Measurements from ENCODE around the gene SLC41A3.

The SLC41A3 gene

DNA sequence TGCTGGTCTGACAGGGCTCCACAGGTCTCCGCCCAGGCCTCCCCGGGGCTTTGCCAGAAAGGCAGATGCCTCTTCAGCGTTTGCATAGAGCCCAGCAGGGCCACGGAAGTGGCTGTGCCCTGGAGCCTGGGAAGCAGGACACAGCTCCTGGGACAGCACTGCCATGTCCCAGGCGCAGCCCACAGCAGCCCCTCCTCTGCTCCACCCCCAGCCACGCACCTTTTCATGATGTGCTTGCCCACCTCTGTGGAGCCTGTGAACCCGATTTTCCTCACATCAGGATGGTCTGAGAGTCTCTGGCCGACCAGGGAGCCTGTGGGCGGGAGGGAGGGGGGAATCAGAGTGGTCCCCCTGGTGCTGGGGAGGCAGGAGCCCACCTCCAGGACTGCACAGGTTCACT is 33.9 kb upstream of the SLC41A3 start:
- TF ChIP-seq, protein P1, sequence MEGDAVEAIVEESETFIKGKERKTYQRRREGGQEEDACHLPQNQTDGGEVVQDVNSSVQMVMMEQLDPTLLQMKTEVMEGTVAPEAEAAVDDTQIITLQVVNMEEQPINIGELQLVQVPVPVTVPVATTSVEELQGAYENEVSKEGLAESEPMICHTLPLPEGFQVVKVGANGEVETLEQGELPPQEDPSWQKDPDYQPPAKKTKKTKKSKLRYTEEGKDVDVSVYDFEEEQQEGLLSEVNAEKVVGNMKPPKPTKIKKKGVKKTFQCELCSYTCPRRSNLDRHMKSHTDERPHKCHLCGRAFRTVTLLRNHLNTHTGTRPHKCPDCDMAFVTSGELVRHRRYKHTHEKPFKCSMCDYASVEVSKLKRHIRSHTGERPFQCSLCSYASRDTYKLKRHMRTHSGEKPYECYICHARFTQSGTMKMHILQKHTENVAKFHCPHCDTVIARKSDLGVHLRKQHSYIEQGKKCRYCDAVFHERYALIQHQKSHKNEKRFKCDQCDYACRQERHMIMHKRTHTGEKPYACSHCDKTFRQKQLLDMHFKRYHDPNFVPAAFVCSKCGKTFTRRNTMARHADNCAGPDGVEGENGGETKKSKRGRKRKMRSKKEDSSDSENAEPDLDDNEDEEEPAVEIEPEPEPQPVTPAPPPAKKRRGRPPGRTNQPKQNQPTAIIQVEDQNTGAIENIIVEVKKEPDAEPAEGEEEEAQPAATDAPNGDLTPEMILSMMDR (conservative IDR thresholded peaks at IDR 0.05; ENCODE audit: low read length), result no peak
- TF ChIP-seq EZH2phosphoT487 (IDR thresholded peaks at IDR 0.05; ENCODE audit: borderline replicate concordance), result no peak
- Histone ChIP-seq H3F3A (ENCODE audit: low read depth) (no peaks in the 10 kb centered on the region), H3K9me2 (replicated peaks; ENCODE audit: low read depth, low read length) (no peaks in the 10 kb centered on the region), H4K20me1 (ENCODE audit: insufficient read depth, low read length, poor library complexity, severe bottlenecking) (no peaks in the 10 kb centered on the region), H3K36me3 (ENCODE audit: insufficient read depth, low read length) (no peaks in the 10 kb centered on the region), H3K4me1 (ENCODE audit: insufficient read depth, low read length, poor library complexity, severe bottlenecking) (no peaks in the 10 kb centered on the region), H3K9me3 (ENCODE audit: insufficient read depth, low read depth, low read length) (no peaks in the 10 kb centered on the region), H3K27me3 (ENCODE audit: insufficient read depth, low read length, poor library complexity, severe bottlenecking) (no peaks in the 10 kb centered on the region), H3K79me2 (ENCODE audit: insufficient read depth, low read length) (no peaks in the 10 kb centered on the region), H3K4me3 (ENCODE audit: low read length, poor library complexity, severe bottlenecking) (no peak overlapping the region), H3K9ac (ENCODE audit: low read depth, low read length, poor library complexity, severe bottlenecking) (no peak overlapping the region), H2AFZ (ENCODE audit: low read length) (no peak overlapping the region), H3K4me2 (ENCODE audit: low read depth, low read length, poor library complexity, severe bottlenecking) (no peak overlapping the region)

DNA sequence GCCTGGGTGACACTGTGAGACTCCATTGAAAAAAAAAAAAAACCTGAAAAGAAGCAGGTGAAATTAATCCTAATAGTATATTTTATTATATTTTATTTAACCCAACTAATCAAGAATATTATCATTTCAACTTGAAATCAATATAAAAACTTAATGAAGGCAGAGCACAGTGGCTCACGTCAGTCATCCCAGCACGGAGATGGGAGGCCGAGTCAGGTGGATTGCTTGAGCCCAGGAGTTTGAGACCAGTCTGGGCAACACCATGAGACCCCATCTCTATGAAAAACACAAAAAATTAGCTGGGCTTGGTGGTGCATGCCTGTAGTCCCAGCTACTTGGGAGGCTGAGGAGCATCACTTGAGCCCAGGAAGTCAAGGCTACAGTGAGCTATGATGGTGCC is 33.3 kb upstream of the SLC41A3 start:
- no peak for TF ChIP-seq EZH2phosphoT487 (IDR thresholded peaks at IDR 0.05; ENCODE audit: borderline replicate concordance)
- TF ChIP-seq, protein P1 (conservative IDR thresholded peaks at IDR 0.05; ENCODE audit: low read length), result no peak
- no peaks in the 10 kb centered on the region for H3K9me2 ChIP-seq (replicated peaks; ENCODE audit: low read depth, low read length)
- H3K79me2 ChIP-seq (ENCODE audit: insufficient read depth, low read length), result no peaks in the 10 kb centered on the region
- H4K20me1 ChIP-seq (ENCODE audit: insufficient read depth, low read length, poor library complexity, severe bottlenecking), result no peaks in the 10 kb centered on the region
- no peak overlapping the region for H2AFZ ChIP-seq (ENCODE audit: low read length)
- H3F3A ChIP-seq (ENCODE audit: low read depth), result no peaks in the 10 kb centered on the region
- no peak overlapping the region for H3K9ac ChIP-seq (ENCODE audit: low read depth, low read length, poor library complexity, severe bottlenecking)
- H3K9me3 ChIP-seq (ENCODE audit: insufficient read depth, low read depth, low read length), result no peaks in the 10 kb centered on the region
- H3K27me3 ChIP-seq (ENCODE audit: insufficient read depth, low read length, poor library complexity, severe bottlenecking), result no peaks in the 10 kb centered on the region
- H3K4me1 ChIP-seq (ENCODE audit: insufficient read depth, low read length, poor library complexity, severe bottlenecking), result no peaks in the 10 kb centered on the region
- H3K4me2 ChIP-seq (ENCODE audit: low read depth, low read length, poor library complexity, severe bottlenecking), result no peak overlapping the region
- no peaks in the 10 kb centered on the region for H3K36me3 ChIP-seq (ENCODE audit: insufficient read depth, low read length)
- no peak overlapping the region for H3K4me3 ChIP-seq (ENCODE audit: low read length, poor library complexity, severe bottlenecking)

DNA sequence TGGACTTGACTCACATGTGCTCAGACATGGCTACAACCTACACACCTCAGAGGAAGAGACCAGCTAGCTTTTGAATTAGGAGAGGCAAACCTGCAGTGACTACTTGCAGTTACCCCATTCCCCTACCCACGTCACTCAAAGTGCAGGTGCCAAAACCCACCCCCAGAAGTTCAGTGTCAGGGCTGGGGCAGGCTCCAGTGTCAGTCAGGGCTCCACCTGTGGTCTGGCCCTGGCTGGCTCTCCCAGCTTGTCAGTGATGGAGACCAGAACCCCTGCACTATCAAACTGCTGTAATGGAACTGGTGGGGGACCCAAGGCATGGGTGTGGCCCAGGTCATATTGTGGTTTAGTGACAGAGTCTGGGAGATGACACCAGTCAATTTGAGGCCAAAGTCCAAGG is 32.6 kb upstream of the SLC41A3 start:
- H3K36me3 ChIP-seq (ENCODE audit: insufficient read depth, low read length), result no peaks in the 10 kb centered on the region
- no peaks in the 10 kb centered on the region for H3K4me1 ChIP-seq (ENCODE audit: insufficient read depth, low read length, poor library complexity, severe bottlenecking)
- no peak overlapping the region for H2AFZ ChIP-seq (ENCODE audit: low read length)
- no peak overlapping the region for H3K9ac ChIP-seq (ENCODE audit: low read depth, low read length, poor library complexity, severe bottlenecking)
- H3F3A ChIP-seq (ENCODE audit: low read depth), result no peaks in the 10 kb centered on the region
- H3K9me3 ChIP-seq (ENCODE audit: insufficient read depth, low read depth, low read length), result no peaks in the 10 kb centered on the region
- no peak for TF ChIP-seq EZH2phosphoT487 (IDR thresholded peaks at IDR 0.05; ENCODE audit: borderline replicate concordance)
- TF ChIP-seq, protein P1 (conservative IDR thresholded peaks at IDR 0.05; ENCODE audit: low read length), result no peak
- no peaks in the 10 kb centered on the region for H3K27me3 ChIP-seq (ENCODE audit: insufficient read depth, low read length, poor library complexity, severe bottlenecking)
- no peak overlapping the region for H3K4me2 ChIP-seq (ENCODE audit: low read depth, low read length, poor library complexity, severe bottlenecking)
- H3K4me3 ChIP-seq (ENCODE audit: low read length, poor library complexity, severe bottlenecking), result no peak overlapping the region
- no peaks in the 10 kb centered on the region for H3K79me2 ChIP-seq (ENCODE audit: insufficient read depth, low read length)
- H3K9me2 ChIP-seq (replicated peaks; ENCODE audit: low read depth, low read length), result no peaks in the 10 kb centered on the region
- H4K20me1 ChIP-seq (ENCODE audit: insufficient read depth, low read length, poor library complexity, severe bottlenecking), result no peaks in the 10 kb centered on the region

Data from Loucy (cell line).